ENCODE results near the gene RAB20. TPM values are rescaled to one million over a fixed set of nuclear protein-coding genes. Genes with fewer than 3 reads are reported as not detected.
"Not testable (repeated sequence)": the region's sequence is repeated elsewhere in the genome, so short reads cannot be mapped to it uniquely, and the experiment has no call there.

RAB20 gene
- total and polyA plus RNA-seq, 2 of the 8 experiments (the other 6 are each of a cell fraction or from before 2014, with no cell fraction given), result 14.8 to 27.9 TPM

DNA sequence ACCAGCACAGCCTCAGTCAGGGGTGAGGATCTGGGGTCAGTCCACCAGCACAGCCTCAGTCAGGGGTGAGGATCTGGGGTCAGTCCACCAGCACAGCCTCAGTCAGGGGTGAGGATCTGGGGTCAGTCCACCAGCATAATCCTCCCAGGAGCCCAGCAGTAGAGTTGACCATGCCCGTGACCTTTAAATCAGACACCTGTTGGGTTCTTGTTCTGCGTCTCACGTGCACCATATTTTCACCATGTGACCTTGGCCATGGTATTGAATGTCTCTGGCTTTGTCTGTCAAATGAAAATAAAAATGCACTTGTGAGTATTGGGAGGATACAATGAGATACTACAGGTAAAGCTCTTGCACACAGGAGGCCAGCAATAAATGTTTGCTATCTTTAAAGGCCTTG lies 63.6 kb downstream of the RAB20 start:
- H3K27ac ChIP-seq (ENCODE audit: low read depth, low read length); FAIRE-seq; H3K4me3 ChIP-seq (ENCODE audit: extremely low read depth in 1 of 4, insufficient read depth in 2 of 4, low read depth in 3 of 4, low read length in 4 of 4); H4K20me1 ChIP-seq (replicated peaks in 1 of 2; ENCODE audit: control insufficient read depth in 1 of 2, insufficient read depth in 2 of 2, low read length in 2 of 2); H3K9ac ChIP-seq (replicated peaks in 1 of 4; ENCODE audit: extremely low read depth in 1 of 4, low read depth in 3 of 4, low read length in 3 of 4); H4K91ac ChIP-seq (replicated peaks; ENCODE audit: insufficient read length, low read length); H4K8ac ChIP-seq (ENCODE audit: extremely low read depth, insufficient read depth, low read length); H2BK15ac ChIP-seq (ENCODE audit: low read length); H3K23me2 ChIP-seq (ENCODE audit: low read depth, low read length); H2BK20ac ChIP-seq (ENCODE audit: low read length); H3K56ac ChIP-seq (replicated peaks; ENCODE audit: insufficient read length, low read depth, low read length); H2BK12ac ChIP-seq (ENCODE audit: low read depth, low read length); H3K27me3 ChIP-seq (replicated peaks in 1 of 4; ENCODE audit: control insufficient read depth in 3 of 4, extremely low read depth in 1 of 4, insufficient read depth in 3 of 4, low read length in 3 of 4); H3K79me1 ChIP-seq (ENCODE audit: low read depth, low read length); DNase-seq (ENCODE audit: low read depth in 1 of 2, low spot score in 2 of 2); H3K79me2 ChIP-seq (ENCODE audit: control insufficient read depth in 1 of 2, insufficient read depth in 2 of 2, low read length in 2 of 2); H3K4me1 ChIP-seq (replicated peaks in 1 of 4; ENCODE audit: control insufficient read depth in 3 of 4, insufficient read depth in 4 of 4, low read length in 3 of 4); H2BK5ac ChIP-seq (ENCODE audit: low read depth, low read length); H3K9me3 ChIP-seq (ENCODE audit: insufficient read depth in 2 of 2, low read depth in 1 of 2, low read length in 1 of 2); H2BK120ac ChIP-seq (replicated peaks; ENCODE audit: low read depth, low read length); H3K4me2 ChIP-seq (ENCODE audit: insufficient read depth in 1 of 2, low read depth in 2 of 2, low read length in 2 of 2); H3K18ac ChIP-seq (ENCODE audit: extremely low read depth, low read length); H2AFZ ChIP-seq (ENCODE audit: low read length); H3K23ac ChIP-seq (ENCODE audit: insufficient read length); H3K14ac ChIP-seq (ENCODE audit: insufficient read length); H4K5ac ChIP-seq (ENCODE audit: insufficient read length, low read depth, low read length); POLR2A ChIA-PET (ENCODE audit: partially characterized antibody); H2AK5ac ChIP-seq (ENCODE audit: low read depth, low read length); H3K4ac ChIP-seq (replicated peaks; ENCODE audit: insufficient read length, low read depth, low read length): not testable (repeated sequence)
- peaks cover 5 to 59% (median 38%) of the 10 kb centered on the region in 4 experiments; a peak in 7 of 8 replicates for H3K36me3 ChIP-seq (ENCODE audit: control insufficient read depth in 2 of 4, insufficient read depth in 4 of 4, low read length in 3 of 4)
- 98% methylated on average over 3 of the region's 3 CpGs; no CpG with 5 or more reads in 1 of the 2 experiments for WGBS, 2 experiments (ENCODE audit: extremely low coverage in 1 of 2, insufficient coverage in 1 of 2, insufficient read length in 1 of 2, insufficient replicate concordance in 2 of 2, low coverage in 1 of 2, low lambda C conversion rate in 2 of 2, missing lambda C conversion rate in 1 of 2)
- CTCF ChIA-PET (ENCODE audit: partially characterized antibody), result interaction anchor here (0.6 kb wide), 1 partner anchor 45 kb away, joined by 3 read pairs; no protein-coding TSS in a partner anchor
